ENCODE data around the gene CCR6. TPM values are rescaled to one million over a fixed set of nuclear protein-coding genes. Genes with fewer than 3 reads are reported as not detected.

CCR6 gene
- total RNA-seq, 2 donors from 2014 or later, result 0.49 to 0.53 TPM

DNA sequence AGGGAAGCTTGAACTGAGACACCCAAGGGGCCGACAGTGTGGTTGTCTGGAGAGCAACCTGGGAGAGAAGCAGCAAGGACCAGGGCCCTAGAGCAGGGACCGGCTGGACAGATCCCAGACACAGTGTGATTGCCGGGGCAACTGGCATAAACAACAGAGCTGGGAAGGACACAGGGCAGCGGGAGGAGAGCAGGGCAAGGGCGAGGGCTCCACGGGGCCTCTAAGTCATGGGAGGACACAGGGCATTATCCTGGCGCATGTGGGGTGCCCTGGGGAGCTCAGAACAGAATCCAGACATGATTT, 31.1 kb upstream of the CCR6 start:
- Histone ChIP-seq H3K4me1 (no peaks in the 10 kb centered on the region), H3K27me3 (no peaks in the 10 kb centered on the region), H3K9ac (ENCODE audit: low read depth in 2 of 2, low read length in 2 of 2) (no peak overlapping the region), H3K36me3 (no peaks in the 10 kb centered on the region), H3K9me3 (no peaks in the 10 kb centered on the region), H3K4me3 (no peak overlapping the region), H3K27ac (no peak overlapping the region)
- TF ChIP-seq, protein P1, sequence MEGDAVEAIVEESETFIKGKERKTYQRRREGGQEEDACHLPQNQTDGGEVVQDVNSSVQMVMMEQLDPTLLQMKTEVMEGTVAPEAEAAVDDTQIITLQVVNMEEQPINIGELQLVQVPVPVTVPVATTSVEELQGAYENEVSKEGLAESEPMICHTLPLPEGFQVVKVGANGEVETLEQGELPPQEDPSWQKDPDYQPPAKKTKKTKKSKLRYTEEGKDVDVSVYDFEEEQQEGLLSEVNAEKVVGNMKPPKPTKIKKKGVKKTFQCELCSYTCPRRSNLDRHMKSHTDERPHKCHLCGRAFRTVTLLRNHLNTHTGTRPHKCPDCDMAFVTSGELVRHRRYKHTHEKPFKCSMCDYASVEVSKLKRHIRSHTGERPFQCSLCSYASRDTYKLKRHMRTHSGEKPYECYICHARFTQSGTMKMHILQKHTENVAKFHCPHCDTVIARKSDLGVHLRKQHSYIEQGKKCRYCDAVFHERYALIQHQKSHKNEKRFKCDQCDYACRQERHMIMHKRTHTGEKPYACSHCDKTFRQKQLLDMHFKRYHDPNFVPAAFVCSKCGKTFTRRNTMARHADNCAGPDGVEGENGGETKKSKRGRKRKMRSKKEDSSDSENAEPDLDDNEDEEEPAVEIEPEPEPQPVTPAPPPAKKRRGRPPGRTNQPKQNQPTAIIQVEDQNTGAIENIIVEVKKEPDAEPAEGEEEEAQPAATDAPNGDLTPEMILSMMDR (IDR thresholded peaks at IDR 0.05), result no peak
- intact Hi-C loops (cut with DNase I), result no loop called here
- DNase-seq, result no peak

DNA sequence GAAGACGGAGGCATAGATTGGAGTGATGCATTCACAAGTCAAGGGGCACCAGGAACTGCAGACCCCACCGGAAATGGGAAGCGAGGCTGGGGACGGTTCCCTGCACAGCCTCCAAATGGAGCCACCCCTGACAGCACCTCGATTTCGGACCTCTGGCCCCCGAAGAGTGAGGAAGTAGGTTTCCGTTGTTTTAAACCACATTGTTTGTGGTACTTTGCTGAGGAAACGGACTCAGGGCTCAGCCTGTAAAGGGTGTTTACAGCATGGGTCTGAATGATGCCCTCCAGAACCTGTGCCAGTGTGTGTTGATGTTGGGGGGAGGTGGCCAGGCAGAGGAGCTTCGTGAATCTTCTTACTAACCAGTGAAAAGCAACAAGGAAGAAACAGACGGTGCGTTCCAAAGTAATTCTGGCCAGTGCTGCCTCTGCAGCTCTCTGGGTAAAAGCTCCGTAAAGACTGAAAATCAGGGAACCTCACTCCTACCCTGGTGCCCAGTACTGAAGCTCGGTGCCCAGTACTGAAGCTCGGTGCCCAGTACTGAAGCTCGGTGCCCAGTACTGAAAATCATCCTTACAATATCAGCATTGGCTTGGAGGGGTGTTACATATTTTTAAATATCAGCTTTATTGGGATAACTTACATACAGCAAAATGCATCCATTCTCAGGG, 30.1 kb upstream of the CCR6 start:
- Histone ChIP-seq H3K27ac (peak overlapping the region; percentile 22), H3K27me3 (no peaks in the 10 kb centered on the region), H3K4me1 (no peaks in the 10 kb centered on the region), H3K36me3 (no peaks in the 10 kb centered on the region), H3K9me3 (no peaks in the 10 kb centered on the region), H3K4me3 (no peak overlapping the region), H3K9ac (ENCODE audit: low read depth in 2 of 2, low read length in 2 of 2) (peak overlapping the region in 1 of 2 donors; percentile 12)
- TF ChIP-seq, protein P1 (IDR thresholded peaks at IDR 0.05), result no peak
- no peak for DNase-seq
- intact Hi-C loops (cut with DNase I), result no loop called here

DNA sequence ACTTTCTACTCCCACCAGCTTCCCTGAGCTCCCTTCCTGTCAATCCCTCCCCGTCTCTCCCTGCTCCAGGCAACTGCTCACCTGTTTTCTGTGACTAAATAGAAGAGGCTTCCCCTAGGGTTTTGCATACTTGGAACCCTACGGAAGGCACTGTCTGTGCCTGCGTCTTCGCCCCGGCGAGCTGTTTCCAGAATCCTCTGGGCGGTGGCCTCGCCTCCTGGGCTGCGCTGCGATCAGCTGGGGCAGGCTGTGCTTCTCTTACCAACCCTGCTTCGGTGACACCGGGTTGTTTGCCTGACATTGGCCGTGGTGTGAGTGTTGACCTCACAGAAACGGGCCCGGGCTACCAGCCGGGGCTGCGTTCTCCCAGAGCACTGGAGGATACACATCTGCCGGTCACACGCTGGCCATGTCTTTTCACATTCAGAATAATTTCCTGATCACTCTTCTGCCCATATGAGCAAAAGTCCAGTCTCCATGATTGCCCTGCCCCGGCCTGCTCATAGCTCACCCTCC, 29.4 kb upstream of the CCR6 start:
- intact Hi-C loops (cut with DNase I), result no loop called here
- TF ChIP-seq, protein P1 (IDR thresholded peaks at IDR 0.05), result no peak
- Histone ChIP-seq H3K4me3 (no peak overlapping the region), H3K9me3 (no peaks in the 10 kb centered on the region), H3K9ac (ENCODE audit: low read depth in 2 of 2, low read length in 2 of 2) (peak overlapping the region in 1 of 2 donors; percentile 50), H3K36me3 (no peaks in the 10 kb centered on the region), H3K27ac (peak overlapping the region; percentile 22), H3K27me3 (no peaks in the 10 kb centered on the region), H3K4me1 (no peaks in the 10 kb centered on the region)
- no peak for DNase-seq

DNA sequence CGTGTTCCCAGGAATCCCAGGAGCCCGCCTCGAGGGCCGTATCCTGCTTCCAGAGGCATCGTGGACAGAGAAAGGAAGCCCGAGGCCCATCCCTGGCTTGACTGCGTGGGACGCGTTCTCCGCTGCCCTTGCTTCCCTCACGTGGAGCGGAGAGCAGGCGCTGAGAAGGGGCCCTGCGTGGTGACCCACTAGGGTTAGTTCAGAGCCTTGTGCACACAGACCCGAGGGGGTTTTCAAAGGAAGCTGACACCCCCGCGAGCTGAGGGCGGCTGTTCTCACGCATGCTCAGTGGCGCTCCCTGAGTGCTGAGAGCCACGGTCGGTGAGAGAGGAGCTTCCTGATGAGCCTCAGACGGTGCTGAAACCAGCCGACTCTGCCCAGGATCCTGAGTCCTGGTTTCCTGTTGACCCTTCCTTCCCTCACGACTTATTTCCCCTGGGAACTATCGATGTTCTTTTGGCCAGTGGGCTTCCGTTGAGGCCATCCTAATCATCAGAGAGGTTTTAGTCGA, 28.9 kb upstream of the CCR6 start:
- DNase-seq, result no peak
- H3K9ac ChIP-seq (ENCODE audit: low read depth in 2 of 2, low read length in 2 of 2), result peak overlapping the region in 1 of 2 donors; percentile 50
- no peaks in the 10 kb centered on the region for H3K27me3 ChIP-seq
- H3K9me3 ChIP-seq, result no peaks in the 10 kb centered on the region
- TF ChIP-seq, protein P1 (IDR thresholded peaks at IDR 0.05), result no peak
- H3K4me1 ChIP-seq, result no peaks in the 10 kb centered on the region
- no peaks in the 10 kb centered on the region for H3K36me3 ChIP-seq
- H3K27ac ChIP-seq, result peak overlapping the region; percentile 22
- no peak overlapping the region for H3K4me3 ChIP-seq
- intact Hi-C loops (cut with DNase I), result no loop called here

DNA sequence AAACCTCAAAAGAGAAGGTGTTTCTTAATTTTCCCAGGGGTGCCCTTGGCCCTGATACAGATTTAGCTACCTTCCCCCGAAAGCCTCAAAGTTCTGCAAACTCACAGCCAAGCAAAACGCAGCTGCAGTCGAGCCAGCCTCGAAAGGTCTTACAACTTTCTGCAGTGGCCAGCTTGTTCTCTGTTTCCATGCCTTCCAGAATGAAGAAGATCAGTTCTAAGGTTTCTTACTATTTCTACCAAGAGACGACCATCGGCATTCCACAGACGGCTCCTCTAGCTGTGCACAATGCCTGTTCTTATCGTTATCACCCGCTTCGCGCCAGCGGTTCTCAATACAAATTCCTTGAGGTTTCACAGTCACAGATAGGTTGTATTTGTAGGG, 28.5 kb upstream of the CCR6 start:
- DNase-seq, result no peak
- TF ChIP-seq, protein P1 (IDR thresholded peaks at IDR 0.05), result no peak
- Histone ChIP-seq H3K9ac (ENCODE audit: low read depth in 2 of 2, low read length in 2 of 2) (peak overlapping the region in 1 of 2 donors; percentile 24), H3K36me3 (no peaks in the 10 kb centered on the region), H3K9me3 (no peaks in the 10 kb centered on the region), H3K27me3 (no peaks in the 10 kb centered on the region), H3K4me1 (no peaks in the 10 kb centered on the region), H3K27ac (peak overlapping the region; percentile 22), H3K4me3 (no peak overlapping the region)
- intact Hi-C loops (cut with DNase I), result no loop called here
